PFSK-1 (cell line): Measurements from ENCODE around the gene ERGIC1.

Experiments
- FOXP2 ChIP-seq: optimal IDR thresholded peaks from 2 replicates; pipeline ENCODE3; 2011; ENCODE audit warnings: borderline replicate concordance, control low read depth, inconsistent platforms; ENCODE audit not compliant: insufficient read depth; ENCODE audit errors: extremely low read length, extremely low read depth
- POLR2AphosphoS5 ChIP-seq: IDR thresholded peaks from 2 replicates; pipeline ENCODE4 v1.6.1; 2012; ENCODE audit warnings: low read depth, mild to moderate bottlenecking, control low read depth, low read length, moderate library complexity
- REST ChIP-seq, 2 experiments: IDR thresholded peaks; 2 replicates each; pipeline versions ENCODE4 v1.6.1 to v1.8.0; 2011 to 2012; ENCODE audit warnings: low read depth in 2 of 2, low read length in 2 of 2, control low read depth in 1 of 2, inconsistent platforms in 1 of 2, mild to moderate bottlenecking in 1 of 2, moderate library complexity in 1 of 2; ENCODE audit not compliant: insufficient read depth in 1 of 2
- SIN3A ChIP-seq: IDR thresholded peaks from 2 replicates; pipeline ENCODE4 v1.6.1; 2012; ENCODE audit warnings: mild to moderate bottlenecking, low read length, moderate library complexity, borderline replicate concordance; ENCODE audit not compliant: insufficient read depth
- TAF1 ChIP-seq: IDR thresholded peaks from 2 replicates; pipeline ENCODE4 v1.6.1; 2012; ENCODE audit warnings: low read length, control low read depth, borderline replicate concordance; ENCODE audit not compliant: insufficient read depth

The ERGIC1 gene

DNA sequence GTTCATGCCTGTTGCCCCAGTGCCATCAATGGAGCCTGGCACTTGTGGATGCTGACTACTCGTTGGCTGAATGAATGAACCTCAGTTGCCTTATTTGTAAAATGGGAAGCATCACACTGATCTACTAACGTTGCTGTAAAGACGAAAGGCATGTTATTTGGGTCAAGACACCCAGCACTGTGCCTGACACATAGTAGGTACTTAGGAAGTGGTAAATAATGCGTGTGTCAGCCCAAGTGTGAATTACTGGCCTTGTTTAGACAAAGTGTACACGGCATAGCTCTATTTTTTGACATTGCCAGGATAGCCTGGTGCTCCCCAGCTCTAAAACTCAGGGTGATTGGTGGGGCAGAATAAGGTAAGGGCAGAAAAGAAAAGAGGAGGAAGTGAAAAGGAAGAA, 27.4 kb downstream of the ERGIC1 start:
- no peak for TF ChIP-seq SIN3A
- TF ChIP-seq POLR2AphosphoS5 = no peak
- TF ChIP-seq FOXP2 = no peak
- TF ChIP-seq REST (IDR thresholded peaks at IDR 0.05; ENCODE audit: insufficient read depth in 1 of 2, low read depth in 2 of 2, low read length in 2 of 2) = no peak
- TF ChIP-seq TAF1 = no peak

- no peak for TF ChIP-seq REST (IDR thresholded peaks at IDR 0.05; ENCODE audit: insufficient read depth in 1 of 2, low read depth in 2 of 2, low read length in 2 of 2)
These were observed 28.2 kb downstream of the ERGIC1 start for GRCh38 chr5:172862165-172862801.

GRCh38 chr5:172864747-172865146, 30.7 kb downstream of the ERGIC1 start:
- TF ChIP-seq POLR2AphosphoS5 (no peak), REST (IDR thresholded peaks at IDR 0.05; ENCODE audit: insufficient read depth in 1 of 2, low read depth in 2 of 2, low read length in 2 of 2) (no peak), TAF1 (no peak), SIN3A (no peak), FOXP2 (no peak)

- no peak for TF ChIP-seq POLR2AphosphoS5
- no peak for TF ChIP-seq SIN3A
These were observed 32.3 kb downstream of the ERGIC1 start for GRCh38 chr5:172866378-172866777.

DNA sequence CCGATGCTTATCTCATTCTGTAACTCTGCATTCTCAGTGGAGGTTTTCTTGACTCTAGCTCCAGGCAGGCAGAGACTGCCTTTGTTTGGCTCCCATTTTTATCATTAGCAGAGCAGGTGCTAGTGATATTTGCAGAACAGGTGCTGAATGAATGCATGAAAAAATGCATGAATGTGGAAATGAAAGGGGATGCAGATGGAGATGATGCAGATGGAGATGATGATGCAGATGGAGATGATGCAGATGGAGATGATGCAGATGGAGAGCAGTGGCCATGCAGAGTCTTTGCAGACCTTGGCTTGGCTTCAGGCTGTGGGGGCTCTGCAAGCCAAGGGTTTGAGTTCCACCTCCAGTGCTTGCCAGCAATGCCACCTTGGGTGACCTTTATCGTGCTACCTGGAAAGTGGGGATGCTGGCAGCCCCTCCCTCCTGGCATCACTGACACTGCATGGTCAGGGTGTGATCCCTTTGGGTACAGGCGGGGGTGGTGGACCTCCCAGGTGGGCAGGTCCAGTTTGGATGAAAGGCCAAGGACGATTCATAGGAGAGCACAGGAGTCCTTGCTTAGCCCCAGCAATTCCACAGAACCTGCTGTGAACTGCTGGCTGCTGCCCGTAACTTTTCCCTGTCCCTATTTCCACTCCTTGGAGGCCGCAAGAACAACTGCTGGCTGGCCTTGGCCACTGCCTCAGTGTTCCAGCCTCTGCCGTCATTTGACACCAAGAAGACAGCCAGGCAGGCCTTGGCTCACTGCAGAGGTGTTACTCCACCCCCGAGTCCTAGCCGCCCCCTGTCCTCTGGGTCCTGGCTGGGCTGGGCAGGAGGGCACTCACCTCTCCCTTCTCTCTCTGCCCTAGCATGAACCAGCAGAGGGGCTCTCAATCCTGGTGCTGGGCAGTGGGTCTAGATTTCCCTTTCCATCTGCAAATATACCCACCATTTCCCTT, 33.0 kb downstream of the ERGIC1 start:
- TF ChIP-seq FOXP2 = no peak
- no peak for TF ChIP-seq TAF1
- no peak for TF ChIP-seq POLR2AphosphoS5
- no peak for TF ChIP-seq SIN3A
- no peak for TF ChIP-seq REST (IDR thresholded peaks at IDR 0.05; ENCODE audit: insufficient read depth in 1 of 2, low read depth in 2 of 2, low read length in 2 of 2)
